ENCODE measurements around the gene PES1.

The PES1 gene

GRCh38 chr22:30617819-30618218, 26.1 kb upstream of the PES1 start:
- Histone ChIP-seq H2BK5ac (ENCODE audit: low read depth, low read length, poor library complexity) (no peak overlapping the region), H3K79me2 (ENCODE audit: control insufficient read depth, insufficient read depth, low read length, poor library complexity) (no peaks in the 10 kb centered on the region), H3K27me3 (ENCODE audit: insufficient read depth, low read length) (no peaks in the 10 kb centered on the region)

GRCh38 chr22:30615543-30615954, 23.8 kb upstream of the PES1 start:
- no peaks in the 10 kb centered on the region for H3K79me2 ChIP-seq (ENCODE audit: control insufficient read depth, insufficient read depth, low read length, poor library complexity)
- H3K18ac ChIP-seq (ENCODE audit: low read length), result no peak overlapping the region
- H3K9me3 ChIP-seq (ENCODE audit: insufficient read depth, low read depth, low read length), result peaks cover 3% of the 10 kb centered on the region
- H2BK5ac ChIP-seq (ENCODE audit: low read depth, low read length, poor library complexity), result no peak overlapping the region
- H3K9ac ChIP-seq (ENCODE audit: low read length), result no peak overlapping the region
- no peak overlapping the region for H3K14ac ChIP-seq (ENCODE audit: low read length)
- no peak overlapping the region for H4K8ac ChIP-seq (ENCODE audit: low read depth, low read length)
- no peak overlapping the region for H3K4me2 ChIP-seq (ENCODE audit: low read length)
- no peaks in the 10 kb centered on the region for H3K27me3 ChIP-seq (ENCODE audit: insufficient read depth, low read length)
- H4K91ac ChIP-seq (ENCODE audit: low read depth, low read length), result no peak overlapping the region
- H3K4me3 ChIP-seq (ENCODE audit: low read depth, low read length), result no peak overlapping the region
- no peaks in the 10 kb centered on the region for H3K79me1 ChIP-seq (ENCODE audit: low read length)
- no peak overlapping the region for H2AK5ac ChIP-seq (ENCODE audit: low read length)
- H3K23ac ChIP-seq (ENCODE audit: low read length), result no peak overlapping the region
- DNase-seq, result no peak
- no peaks in the 10 kb centered on the region for H3K36me3 ChIP-seq (ENCODE audit: control insufficient read depth in 1 of 2, insufficient read depth in 2 of 2, low read length in 2 of 2)
- H2AFZ ChIP-seq (ENCODE audit: insufficient read depth, low read length, poor library complexity), result no peak overlapping the region
- H2BK120ac ChIP-seq (ENCODE audit: insufficient read depth, low read length, poor library complexity), result no peak overlapping the region
- no peak overlapping the region for H2BK12ac ChIP-seq (ENCODE audit: low read length)
- WGBS (ENCODE audit: extremely low coverage, insufficient coverage, insufficient read length), result no CpG with 5 or more reads among the region's 7 CpGs
- peaks cover 0 to 5% of the 10 kb centered on the region in 2 experiments for H3K4me1 ChIP-seq (ENCODE audit: control insufficient read depth in 1 of 2, insufficient read depth in 2 of 2, low read length in 2 of 2)
- H3K4ac ChIP-seq (ENCODE audit: low read depth, low read length), result no peak overlapping the region
- H3K27ac ChIP-seq (ENCODE audit: low read depth, low read length), result no peak overlapping the region
- no peak overlapping the region for H4K12ac ChIP-seq (ENCODE audit: low read depth, low read length)

More at GRCh38 chr22:30617819-30618218, 26.1 kb upstream of the PES1 start:
- Histone ChIP-seq H3K36me3 (ENCODE audit: control insufficient read depth in 1 of 2, insufficient read depth in 2 of 2, low read length in 2 of 2) (no peaks in the 10 kb centered on the region), H2AK5ac (ENCODE audit: low read length) (no peak overlapping the region), H3K4me1 (ENCODE audit: control insufficient read depth in 1 of 2, insufficient read depth in 2 of 2, low read length in 2 of 2) (peaks cover 0 to 5% of the 10 kb centered on the region in 2 experiments), H4K12ac (ENCODE audit: low read depth, low read length) (no peak overlapping the region), H3K79me1 (ENCODE audit: low read length) (no peaks in the 10 kb centered on the region), H3K4me2 (ENCODE audit: low read length) (no peak overlapping the region), H3K4me3 (ENCODE audit: low read depth, low read length) (no peak overlapping the region), H3K27ac (ENCODE audit: low read depth, low read length) (no peak overlapping the region), H3K14ac (ENCODE audit: low read length) (no peak overlapping the region), H3K9me3 (ENCODE audit: insufficient read depth, low read depth, low read length) (peaks cover 3% of the 10 kb centered on the region), H3K9ac (ENCODE audit: low read length) (no peak overlapping the region), H2AFZ (ENCODE audit: insufficient read depth, low read length, poor library complexity) (no peak overlapping the region), H2BK12ac (ENCODE audit: low read length) (no peak overlapping the region), H4K8ac (ENCODE audit: low read depth, low read length) (no peak overlapping the region), H3K18ac (ENCODE audit: low read length) (no peak overlapping the region), H4K91ac (ENCODE audit: low read depth, low read length) (no peak overlapping the region), H3K23ac (ENCODE audit: low read length) (no peak overlapping the region), H2BK120ac (ENCODE audit: insufficient read depth, low read length, poor library complexity) (no peak overlapping the region), H3K4ac (ENCODE audit: low read depth, low read length) (no peak overlapping the region)
- DNase-seq, result no peak
- WGBS (ENCODE audit: extremely low coverage, insufficient coverage, insufficient read length), result no CpG with 5 or more reads among the region's 6 CpGs

- Histone ChIP-seq H3K4me2 (ENCODE audit: low read length) (no peak overlapping the region), H3K79me2 (ENCODE audit: control insufficient read depth, insufficient read depth, low read length, poor library complexity) (no peaks in the 10 kb centered on the region), H3K4me1 (ENCODE audit: control insufficient read depth in 1 of 2, insufficient read depth in 2 of 2, low read length in 2 of 2) (peaks cover 0 to 5% of the 10 kb centered on the region in 2 experiments), H4K12ac (ENCODE audit: low read depth, low read length) (no peak overlapping the region), H3K4me3 (ENCODE audit: low read depth, low read length) (no peak overlapping the region), H3K9ac (ENCODE audit: low read length) (no peak overlapping the region), H2AK5ac (ENCODE audit: low read length) (no peak overlapping the region), H3K23ac (ENCODE audit: low read length) (no peak overlapping the region), H3K9me3 (ENCODE audit: insufficient read depth, low read depth, low read length) (peaks cover 3% of the 10 kb centered on the region), H4K91ac (ENCODE audit: low read depth, low read length) (no peak overlapping the region), H3K27ac (ENCODE audit: low read depth, low read length) (no peak overlapping the region), H4K8ac (ENCODE audit: low read depth, low read length) (no peak overlapping the region), H3K36me3 (ENCODE audit: control insufficient read depth in 1 of 2, insufficient read depth in 2 of 2, low read length in 2 of 2) (no peaks in the 10 kb centered on the region), H3K14ac (ENCODE audit: low read length) (no peak overlapping the region), H3K4ac (ENCODE audit: low read depth, low read length) (no peak overlapping the region), H3K79me1 (ENCODE audit: low read length) (no peaks in the 10 kb centered on the region), H2AFZ (ENCODE audit: insufficient read depth, low read length, poor library complexity) (no peak overlapping the region), H2BK5ac (ENCODE audit: low read depth, low read length, poor library complexity) (no peak overlapping the region), H2BK12ac (ENCODE audit: low read length) (no peak overlapping the region), H3K27me3 (ENCODE audit: insufficient read depth, low read length) (no peaks in the 10 kb centered on the region), H3K18ac (ENCODE audit: low read length) (no peak overlapping the region), H2BK120ac (ENCODE audit: insufficient read depth, low read length, poor library complexity) (no peak overlapping the region)
- DNase-seq, result peak in 1 of 2 donors; percentile 24
Measured at GRCh38 chr22:30614879-30615278, 23.2 kb upstream of the PES1 start.

DNA sequence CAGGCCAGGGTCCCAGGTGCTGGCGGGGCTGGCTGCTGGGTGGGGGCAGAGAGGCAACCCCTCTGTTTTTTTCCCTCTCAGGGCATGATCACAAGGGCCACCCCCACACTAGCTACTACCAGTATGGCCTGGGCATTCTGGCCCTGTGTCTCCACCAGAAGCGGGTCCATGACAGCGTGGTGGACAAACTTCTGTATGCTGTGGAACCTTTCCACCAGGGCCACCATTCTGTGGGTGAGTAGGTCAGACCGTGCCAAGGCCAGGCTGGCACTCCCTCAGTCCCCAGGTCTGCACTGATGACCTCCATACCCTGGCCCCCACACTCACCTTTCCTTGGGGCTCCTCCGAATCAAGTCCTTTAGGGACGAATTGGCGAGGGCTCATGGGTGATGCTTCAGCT, 22.6 kb upstream of the PES1 start:
- no peak overlapping the region for H3K9ac ChIP-seq (ENCODE audit: low read length)
- H2BK5ac ChIP-seq (ENCODE audit: low read depth, low read length, poor library complexity), result no peak overlapping the region
- peaks cover 3% of the 10 kb centered on the region for H3K9me3 ChIP-seq (ENCODE audit: insufficient read depth, low read depth, low read length)
- H3K79me1 ChIP-seq (ENCODE audit: low read length), result no peaks in the 10 kb centered on the region
- no peak overlapping the region for H2BK120ac ChIP-seq (ENCODE audit: insufficient read depth, low read length, poor library complexity)
- H4K12ac ChIP-seq (ENCODE audit: low read depth, low read length), result no peak overlapping the region
- H4K8ac ChIP-seq (ENCODE audit: low read depth, low read length), result no peak overlapping the region
- no peaks in the 10 kb centered on the region for H3K79me2 ChIP-seq (ENCODE audit: control insufficient read depth, insufficient read depth, low read length, poor library complexity)
- no peak for DNase-seq
- peaks cover 0 to 10% of the 10 kb centered on the region in 2 experiments for H3K4me1 ChIP-seq (ENCODE audit: control insufficient read depth in 1 of 2, insufficient read depth in 2 of 2, low read length in 2 of 2)
- no CpG with 5 or more reads among the region's 7 CpGs for WGBS (ENCODE audit: extremely low coverage, insufficient coverage, insufficient read length)
- no peaks in the 10 kb centered on the region for H3K36me3 ChIP-seq (ENCODE audit: control insufficient read depth in 1 of 2, insufficient read depth in 2 of 2, low read length in 2 of 2)
- H2AFZ ChIP-seq (ENCODE audit: insufficient read depth, low read length, poor library complexity), result no peak overlapping the region
- no peak overlapping the region for H3K4ac ChIP-seq (ENCODE audit: low read depth, low read length)
- H2AK5ac ChIP-seq (ENCODE audit: low read length), result no peak overlapping the region
- H3K14ac ChIP-seq (ENCODE audit: low read length), result no peak overlapping the region
- no peak overlapping the region for H3K23ac ChIP-seq (ENCODE audit: low read length)
- H3K18ac ChIP-seq (ENCODE audit: low read length), result no peak overlapping the region
- H2BK12ac ChIP-seq (ENCODE audit: low read length), result no peak overlapping the region
- H3K4me2 ChIP-seq (ENCODE audit: low read length), result no peak overlapping the region
- H3K4me3 ChIP-seq (ENCODE audit: low read depth, low read length), result no peak overlapping the region
- H3K27me3 ChIP-seq (ENCODE audit: insufficient read depth, low read length), result no peaks in the 10 kb centered on the region
- H4K91ac ChIP-seq (ENCODE audit: low read depth, low read length), result no peak overlapping the region
- no peak overlapping the region for H3K27ac ChIP-seq (ENCODE audit: low read depth, low read length)

Data from trophoblast cell (in vitro differentiated cells and primary cell).